ENCODE results near the gene TMEM69.
"Not testable (repeated sequence)": the region's sequence is repeated elsewhere in the genome, so short reads cannot be mapped to it uniquely, and the experiment has no call there.

The TMEM69 gene

DNA sequence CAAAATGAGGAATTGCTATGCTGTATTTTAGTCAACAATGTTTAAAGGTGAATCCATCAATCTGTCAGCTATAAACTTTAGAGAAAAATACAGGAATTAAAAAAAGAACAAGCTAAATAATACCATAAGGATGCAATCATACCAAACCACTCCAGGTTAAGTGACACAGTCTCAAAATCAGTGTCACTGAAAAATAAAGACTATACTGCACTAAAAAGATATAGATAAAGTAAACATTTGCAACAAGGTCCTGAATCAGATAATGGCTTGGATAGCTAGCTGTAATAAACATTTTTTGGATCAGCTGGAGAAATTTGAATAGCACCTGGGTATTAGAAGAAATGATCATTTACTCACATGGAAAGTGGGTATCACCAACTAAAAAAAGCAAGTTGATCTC, 9.5 kb upstream of the TMEM69 start:
- DNase-seq: no peak

DNA sequence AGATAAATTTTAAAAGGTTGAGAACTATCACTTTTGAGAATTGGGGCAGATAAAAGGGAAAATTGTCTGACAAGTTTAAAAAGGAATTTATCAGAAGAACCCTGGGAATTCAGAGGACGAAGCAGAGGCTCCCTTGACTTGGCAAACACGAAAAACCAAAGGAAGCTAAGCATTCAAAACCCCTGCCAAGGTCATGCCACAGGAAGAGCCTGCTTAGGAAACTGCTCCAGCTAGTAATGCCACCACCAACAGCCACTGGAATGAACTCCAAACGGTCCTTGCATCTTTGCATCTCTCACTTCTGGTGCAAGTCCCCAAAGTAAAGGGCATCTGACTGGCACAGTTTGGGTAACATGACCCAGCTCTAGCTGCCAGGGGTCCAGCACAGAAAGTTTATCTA, 8.9 kb upstream of the TMEM69 start:
- no peak for DNase-seq

DNA sequence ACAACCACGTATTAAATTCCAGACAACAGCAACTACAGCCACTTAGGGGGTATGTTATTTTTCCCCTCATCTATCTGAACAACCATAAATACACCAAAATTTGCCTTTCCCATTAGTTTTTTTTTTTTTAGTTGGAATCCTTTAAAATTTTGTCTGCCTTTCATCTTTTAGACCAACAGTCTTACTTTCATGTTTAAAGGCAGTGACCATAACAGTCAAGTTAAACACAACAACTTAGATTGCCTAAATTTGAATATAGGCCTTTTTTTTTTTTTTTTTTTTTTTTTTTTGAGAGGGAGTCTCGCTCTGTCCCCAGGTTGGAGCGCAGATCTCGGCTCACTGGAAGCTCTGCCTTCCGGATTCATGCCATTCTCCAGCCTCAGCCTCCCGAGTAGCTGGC, 5.0 kb upstream of the TMEM69 start:
- no peak for DNase-seq

DNA sequence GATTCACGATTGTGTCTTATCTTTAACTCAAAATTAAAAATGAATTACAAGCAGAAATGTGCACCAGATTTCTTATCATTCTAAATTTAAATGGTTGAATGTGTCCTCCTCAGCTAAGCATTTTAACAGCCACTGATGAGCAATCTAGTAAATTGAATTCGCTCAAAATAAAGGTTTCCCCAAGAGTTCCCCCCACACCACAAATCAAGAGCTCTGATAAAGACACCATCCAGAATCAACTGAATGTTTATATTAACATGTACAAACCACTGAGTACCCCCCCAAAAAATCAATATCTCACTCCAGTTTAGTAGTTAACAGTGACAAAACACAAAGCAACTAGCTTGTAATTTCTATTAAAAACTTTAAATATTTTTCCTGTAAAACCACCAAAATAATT, 3.6 kb upstream of the TMEM69 start:
- DNase-seq: no peak

DNA sequence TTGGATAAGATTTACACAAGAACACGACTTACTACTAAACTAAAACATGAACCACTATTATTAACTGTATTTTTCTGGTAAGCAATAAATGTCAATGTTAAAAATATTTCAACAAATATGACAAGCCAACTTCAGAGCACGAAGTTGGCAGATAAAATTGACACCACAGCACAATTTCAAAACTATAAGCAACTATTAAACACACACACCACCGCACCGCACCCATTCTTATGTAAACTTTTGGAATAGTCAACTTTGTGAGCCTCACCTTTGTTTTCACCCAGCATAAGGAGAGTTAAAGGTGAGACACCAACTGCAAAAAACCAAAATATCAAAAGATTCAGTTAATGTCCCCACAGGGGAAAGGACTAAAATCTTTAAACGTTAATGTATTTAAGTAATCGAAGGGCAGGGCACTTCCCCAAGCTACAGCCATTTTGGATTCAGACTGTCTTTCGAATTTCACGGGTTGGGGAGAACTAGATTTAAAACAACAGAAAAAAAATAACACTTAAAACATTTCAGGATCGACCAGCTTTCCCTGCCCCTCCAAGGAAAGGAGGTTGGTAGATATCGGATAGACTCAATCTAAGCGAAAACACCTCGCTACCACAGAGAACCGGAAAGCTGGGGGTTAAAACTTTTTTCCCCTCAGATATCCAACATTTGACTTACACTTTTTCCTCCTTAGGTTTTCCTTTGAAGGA, 2.5 kb upstream of the TMEM69 start:
- DNase-seq: no peak

DNA sequence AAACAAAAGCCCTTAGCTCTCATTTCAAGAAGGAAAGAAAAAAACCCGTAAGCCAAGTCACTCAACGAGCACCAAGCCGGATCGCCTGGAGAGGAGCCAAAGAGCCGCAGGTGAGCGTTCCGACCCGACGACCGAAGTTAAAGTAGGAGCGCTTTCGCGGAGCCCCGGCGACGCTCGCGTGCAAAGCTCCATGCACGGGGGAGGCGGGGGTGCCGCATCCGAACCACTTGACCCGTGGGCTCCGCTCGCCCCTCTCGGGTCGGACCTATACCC, 2.0 kb upstream of the TMEM69 start:
- no peak for DNase-seq

GRCh38 chr1:45686288-45687013, 1.5 kb upstream of the TMEM69 start, which contains the start of gene GPBP1L1:
TSS of gene GPBP1L1 (minus strand) at chr1:45686533. CDS start at chr1:45659087, 27,446 bp downstream.
- peak; percentile 99 for DNase-seq

- peak; percentile 95 for DNase-seq
Observed at GRCh38 chr1:45687014-45687753, 797 bp upstream of the TMEM69 start.

DNA sequence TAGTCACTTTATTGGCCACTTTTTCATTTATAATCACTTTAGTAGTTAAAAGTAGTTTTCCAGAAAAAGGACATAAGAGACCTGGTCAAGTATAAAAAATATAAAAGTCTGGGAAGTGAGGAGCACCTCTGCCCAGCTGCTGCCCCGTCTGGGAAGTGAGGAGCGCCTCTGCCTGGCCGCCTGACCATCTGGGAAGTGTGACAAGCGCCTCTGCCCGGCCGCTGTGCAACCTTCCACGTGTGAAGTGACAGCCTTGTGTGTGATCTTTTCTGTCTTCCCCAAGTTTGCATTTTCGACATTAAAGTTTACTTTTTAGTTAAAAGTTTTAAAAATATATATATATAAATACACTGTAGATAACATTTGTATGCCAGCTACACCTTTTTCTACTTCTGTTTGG, 5.8 kb downstream of the TMEM69 start:
- DNase-seq: not testable (repeated sequence)

DNA sequence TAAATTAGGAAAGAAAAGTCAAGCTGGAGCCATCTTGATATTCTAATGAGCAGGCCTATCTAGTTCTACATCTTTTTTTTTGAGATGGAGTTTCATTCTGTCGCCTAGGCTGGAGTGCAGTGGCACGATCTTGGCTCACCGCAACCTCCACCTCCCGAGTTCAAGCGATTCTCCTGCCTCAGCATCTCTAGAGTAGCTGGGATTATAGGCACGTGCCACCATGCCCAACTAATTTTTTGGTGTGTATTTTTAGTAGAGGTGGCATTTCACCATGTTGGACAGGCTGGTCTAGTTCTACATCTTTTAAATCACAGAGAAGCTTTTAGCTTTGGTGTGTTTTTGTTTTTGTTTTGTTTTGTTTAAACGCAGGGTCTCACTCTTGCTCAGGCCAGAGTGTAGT, 6.8 kb downstream of the TMEM69 start:
- no peak for DNase-seq

DNA sequence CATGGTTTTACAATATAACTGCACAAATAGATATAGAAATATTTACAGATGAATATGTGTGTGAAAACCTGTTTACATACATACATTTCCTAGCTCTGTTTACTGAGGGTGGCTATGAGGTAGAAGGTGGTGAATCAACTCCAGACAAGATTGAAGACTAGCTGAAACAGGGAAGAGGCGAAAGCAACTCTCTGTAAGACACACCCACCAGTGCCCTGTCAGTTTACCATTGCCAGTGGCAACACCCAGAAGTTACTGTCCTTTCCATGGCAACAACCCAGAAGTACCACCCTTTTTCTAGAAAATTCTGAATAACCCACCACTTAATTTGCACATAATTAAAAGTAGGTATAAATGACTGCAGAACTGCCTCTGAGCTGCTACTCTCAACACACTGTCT, 16.7 kb downstream of the TMEM69 start:
- no peak for DNase-seq

DNA sequence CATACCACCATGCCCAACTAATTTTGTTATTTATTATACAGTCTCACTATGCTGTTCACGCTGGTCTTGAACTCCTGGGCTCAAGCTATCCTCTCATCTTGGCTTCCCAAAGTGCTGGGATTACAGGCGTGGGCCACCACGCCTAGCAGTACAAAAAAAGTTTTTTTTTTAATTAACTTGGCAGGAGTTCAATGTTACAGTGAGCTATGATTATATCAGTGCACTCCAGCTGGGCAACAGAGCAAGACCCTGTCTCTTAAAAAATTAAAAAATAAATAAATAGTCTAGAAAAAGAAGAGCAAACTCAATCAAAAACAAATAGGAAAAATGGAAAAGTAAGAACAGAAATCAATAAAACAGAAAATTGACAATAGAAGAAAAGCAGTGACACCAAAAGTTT, 25.7 kb downstream of the TMEM69 start:
- DNase-seq: no peak

DNA sequence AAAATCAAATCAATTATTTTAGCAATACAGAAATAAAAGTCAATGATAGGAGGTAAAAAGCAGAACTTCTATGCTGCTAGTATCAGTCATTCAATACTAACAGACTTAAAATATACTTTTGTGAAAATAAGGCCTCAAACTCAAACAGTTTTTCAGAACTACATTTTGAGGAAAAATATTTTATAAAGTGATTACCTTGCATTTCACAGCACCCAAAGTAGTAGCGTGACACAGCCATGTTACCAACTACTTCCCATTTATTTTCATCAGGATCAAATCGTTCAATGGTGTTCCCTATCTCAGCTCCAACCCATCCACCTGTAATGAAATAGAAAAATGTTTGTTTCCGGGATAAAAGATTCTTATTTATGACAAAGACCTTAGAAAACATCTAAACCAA, 28.7 kb downstream of the TMEM69 start:
- no peak for DNase-seq

DNA sequence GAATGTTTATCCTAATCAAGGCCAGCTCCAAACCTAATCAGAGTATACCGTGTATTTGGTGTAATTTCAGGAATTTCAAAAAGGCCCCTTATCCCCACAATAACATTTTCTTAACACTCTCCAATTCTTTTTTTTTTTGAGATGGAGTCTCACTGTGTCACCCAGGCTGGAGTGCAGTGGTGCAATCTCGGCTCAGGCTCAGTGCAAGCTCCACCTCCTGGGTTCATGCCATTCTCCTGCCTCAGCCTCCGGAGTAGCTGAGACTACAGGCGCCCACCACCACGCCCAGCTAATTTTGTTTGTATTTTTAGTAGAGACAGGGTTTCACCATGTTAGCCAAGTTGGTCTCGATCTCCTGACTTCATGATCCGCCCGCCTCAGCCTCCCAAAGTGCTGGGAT, 29.4 kb downstream of the TMEM69 start:
- not testable (repeated sequence) for DNase-seq

GRCh38 chr1:45718289-45718688, 30.3 kb downstream of the TMEM69 start:
- DNase-seq: no peak

DNA sequence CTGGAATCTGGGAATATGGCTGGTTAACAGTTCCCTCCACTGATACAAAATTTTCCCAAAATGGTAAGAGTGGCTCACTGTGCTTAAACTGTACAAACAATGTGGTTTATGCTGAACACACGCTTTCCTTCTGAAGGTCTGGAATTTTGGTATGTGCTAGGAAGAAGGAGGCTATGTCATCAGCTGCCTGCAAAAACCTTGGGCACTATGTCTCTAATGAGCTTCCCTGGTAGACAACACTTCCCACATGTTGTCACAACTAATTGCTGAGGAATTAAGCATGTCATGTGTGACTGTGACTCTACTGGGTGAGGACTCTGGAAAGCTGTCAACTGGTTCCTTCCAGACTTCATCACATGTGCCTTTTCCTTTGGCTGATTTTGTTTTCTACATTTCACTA, 33.2 kb downstream of the TMEM69 start:
- DNase-seq: no peak

- DNase-seq: no peak
Observed at GRCh38 chr1:45722809-45723208, 34.8 kb downstream of the TMEM69 start.

DNA sequence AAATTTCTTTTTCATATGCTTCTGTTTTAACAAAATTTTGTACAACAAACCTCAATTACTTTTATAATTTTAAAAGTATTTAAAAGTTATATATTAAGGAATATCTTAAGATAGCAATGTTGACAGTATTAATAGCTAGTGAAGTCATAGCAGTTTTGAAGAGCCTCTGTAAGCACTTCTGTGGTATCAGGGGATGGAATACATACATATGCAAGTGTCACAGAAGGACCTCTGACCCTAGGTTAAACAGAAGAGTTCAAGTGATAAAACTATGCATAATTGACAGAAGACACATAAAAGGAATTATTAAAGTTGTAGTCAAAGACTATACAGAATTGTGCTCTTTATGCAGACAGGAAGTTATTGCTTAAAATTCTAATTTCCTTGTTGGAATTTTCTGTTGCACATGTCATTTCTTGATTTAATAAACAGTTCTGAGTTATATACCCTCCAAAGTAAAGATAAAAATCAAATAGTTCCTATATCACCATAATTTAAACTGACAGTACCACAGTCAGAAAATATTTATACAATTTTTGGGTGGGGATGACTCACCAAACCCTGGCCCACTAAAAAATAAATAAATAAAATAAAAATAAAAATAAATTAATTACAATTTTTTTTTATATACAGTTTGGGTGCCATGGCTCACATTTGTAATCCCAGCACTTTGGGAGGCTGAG, 35.4 kb downstream of the TMEM69 start:
- DNase-seq: no peak

- DNase-seq: not testable (repeated sequence)
Observed at GRCh38 chr1:45726007-45726406, 38.0 kb downstream of the TMEM69 start.

- no peak for DNase-seq
Observed at GRCh38 chr1:45730075-45730779, 42.2 kb downstream of the TMEM69 start.

DNA sequence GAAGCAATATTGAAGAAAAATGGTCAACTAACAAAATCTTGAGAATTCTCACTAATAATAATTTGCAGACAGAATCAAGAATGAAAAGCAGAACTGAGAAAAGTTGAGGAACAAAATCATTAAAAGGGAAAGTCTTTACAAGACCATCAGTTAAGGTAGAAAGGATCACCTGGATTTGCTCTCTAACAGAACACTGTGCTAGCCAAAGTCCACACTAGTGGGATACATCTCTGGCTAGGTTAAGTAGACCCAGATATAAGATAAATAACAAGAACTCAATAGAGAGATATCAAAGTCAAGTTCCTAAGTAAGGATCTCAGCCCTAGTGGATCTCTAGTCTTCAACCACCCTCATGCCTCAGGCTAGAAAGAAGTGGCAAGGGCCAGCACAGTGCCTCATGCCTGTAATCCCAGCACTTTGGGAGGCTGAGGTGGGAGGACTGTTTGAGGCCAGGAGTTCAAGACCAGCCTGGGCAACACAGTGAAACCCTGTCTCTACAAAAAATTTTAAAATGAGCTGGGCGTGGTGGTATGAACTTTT, 42.9 kb downstream of the TMEM69 start:
- DNase-seq: no peak

GRCh38 chr1:45739137-45739536, 51.2 kb downstream of the TMEM69 start:
- DNase-seq: no peak
